Measurements from ENCODE around the gene DGKG. TPM values are rescaled to one million over a fixed set of nuclear protein-coding genes. Genes with fewer than 3 reads are reported as not detected.

DGKG gene
- total and polyA plus RNA-seq, 12 donors: 7.2 to 75.7 (median 41.4) TPM

- H3K9me3 ChIP-seq: no peaks in the 10 kb centered on the region
- H3K27ac ChIP-seq: no peak overlapping the region
- H3K4me3 ChIP-seq: no peak overlapping the region
- no peaks in the 10 kb centered on the region for H3K27me3 ChIP-seq
- 94 to 98% methylated on average over 5 of the region's 5 CpGs for WGBS, 2 donors
- TF ChIP-seq CTCF (IDR thresholded peaks at IDR 0.05): no peak
- peaks cover 0 to 8% (median 0%) of the 10 kb centered on the region in 9 donors for H3K4me1 ChIP-seq
- ATAC-seq (no peak), DNase-seq (no peak)
- H3K36me3 ChIP-seq: peaks cover 0 to 53% (median 4%) of the 10 kb centered on the region in 9 donors
- intact Hi-C loops (cut with DNase I): loop anchor here in 5 of 10 donors (5.0 to 10.0 kb wide), 2 partner anchors 291 to 293 kb away; no protein-coding TSS in a partner anchor
Observed at GRCh38 chr3:186275436-186275835, 86.6 kb downstream of the DGKG start.

GRCh38 chr3:186273586-186273985 is 88.4 kb downstream of the DGKG start:
- Histone ChIP-seq H3K4me1 (peaks cover 0 to 8% (median 0%) of the 10 kb centered on the region in 9 donors), H3K27ac (no peak overlapping the region), H3K27me3 (peaks cover 0 to 1% (median 0%) of the 10 kb centered on the region in 7 donors), H3K4me3 (no peak overlapping the region), H3K9me3 (no peaks in the 10 kb centered on the region), H3K36me3 (peaks cover 0 to 38% (median 4%) of the 10 kb centered on the region in 9 donors)
- 57 to 60% methylated on average over 15 to 16 of the region's 16 CpGs for WGBS, 2 donors
- intact Hi-C loops (cut with DNase I): loop anchor here in 2 of 10 donors (10.0 kb wide), 1 partner anchor 289 kb away; no protein-coding TSS in a partner anchor
- DNase-seq (peak; percentile 66 to 67), ATAC-seq (peak; percentile 50 to 88 (median 77))
- no peak for TF ChIP-seq CTCF (IDR thresholded peaks at IDR 0.05)

GRCh38 chr3:186270701-186271100 is 91.3 kb downstream of the DGKG start:
- H3K4me1 ChIP-seq: peaks cover 0 to 8% (median 0%) of the 10 kb centered on the region in 9 donors
- H3K9me3 ChIP-seq: no peaks in the 10 kb centered on the region
- WGBS, 2 donors: 90 to 92% methylated on average over 7 of the region's 7 CpGs
- no peak overlapping the region for H3K27ac ChIP-seq
- intact Hi-C loops (cut with DNase I): loop anchor here in 2 of 10 donors (10.0 kb wide), 1 partner anchor 286 kb away; no protein-coding TSS in a partner anchor
- H3K27me3 ChIP-seq: peaks cover 0 to 3% (median 0%) of the 10 kb centered on the region in 7 donors
- no peak for TF ChIP-seq CTCF (IDR thresholded peaks at IDR 0.05)
- peaks cover 0 to 31% (median 0%) of the 10 kb centered on the region in 9 donors for H3K36me3 ChIP-seq
- no peak for DNase-seq
- peak in 1 of 8 donors; percentile 6 for ATAC-seq
- H3K4me3 ChIP-seq: no peak overlapping the region

GRCh38 chr3:186268616-186269448 is 93.2 kb downstream of the DGKG start:
- WGBS, 2 donors: 85 to 87% methylated on average over 29 of the region's 29 CpGs
- intact Hi-C loops (cut with DNase I): no loop called here

More at GRCh38 chr3:186268616-186269448, 93.2 kb downstream of the DGKG start:
- peaks cover 0 to 6% (median 0%) of the 10 kb centered on the region in 9 donors for H3K4me1 ChIP-seq
- peaks cover 0 to 3% (median 0%) of the 10 kb centered on the region in 7 donors for H3K27me3 ChIP-seq
- ATAC-seq (peak in 1 of 8 donors; percentile 9), DNase-seq (no peak)
- H3K36me3 ChIP-seq: peaks cover 0 to 37% (median 0%) of the 10 kb centered on the region in 9 donors
- TF ChIP-seq CTCF (IDR thresholded peaks at IDR 0.05): no peak
- no peaks in the 10 kb centered on the region for H3K9me3 ChIP-seq
- H3K4me3 ChIP-seq: no peak overlapping the region
- H3K27ac ChIP-seq: no peak overlapping the region

Measured in heart right ventricle (tissue), 16 donors.